Spleen (tissue), 7 donors: Measurements from ENCODE around the gene SLC9B2.

ENCODE experiments used
- CTCF ChIP-seq, 11 experiments: fragments of 200-600 bp in 7 of 11; fragments of 450-650 bp in 4 of 11; sonication (generic) in 4 of 11; IDR thresholded peaks in 8 of 11; conservative IDR thresholded peaks in 3 of 11; 1 replicate in 7 of 11; 2 replicates in 4 of 11; pipeline versions ENCODE4 v1.4.0 to v1.8.0; 2016 to 2021; ENCODE audit warnings: antibody characterized with exemption in 11 of 11, inconsistent platforms in 4 of 11, mild to moderate bottlenecking in 1 of 11
- POLR2AphosphoS5 ChIP-seq, 3 donors: sonication (generic); formaldehyde crosslinking; IDR thresholded peaks; one replicate each; pipeline ENCODE4 v1.5.1; 2017; ENCODE audit warnings: antibody characterized with exemption in 3 of 3
- donor health status: DM: no; HTN: no; CAD: no; lungs with moderate emphysema.
- donor health status: DM: no; HTN: no; CAD: no.
- donor health status: DM: no; HTN: no; CAD: no.

GRCh38 chr4:103019308-103020124, 57.0 kb downstream of the SLC9B2 start, which contains the start of gene SLC9B1:
- TF ChIP-seq CTCF (IDR thresholded peaks at IDR 0.05 in 8 of 11, conservative IDR thresholded peaks at IDR 0.05 in 3 of 11) (peak in 2 of 11 experiments; percentile 14 to 20), POLR2AphosphoS5 (IDR thresholded peaks at IDR 0.05) (peak; percentile 96 to 99 (median 97))
